ENCODE measurements around the gene ZDHHC18. TPM values are rescaled to one million over a fixed set of nuclear protein-coding genes. Genes with fewer than 3 reads are reported as not detected.

ZDHHC18 gene
- total RNA-seq, 2 experiments from 2014 or later, result 18.2 to 19.5 TPM

DNA sequence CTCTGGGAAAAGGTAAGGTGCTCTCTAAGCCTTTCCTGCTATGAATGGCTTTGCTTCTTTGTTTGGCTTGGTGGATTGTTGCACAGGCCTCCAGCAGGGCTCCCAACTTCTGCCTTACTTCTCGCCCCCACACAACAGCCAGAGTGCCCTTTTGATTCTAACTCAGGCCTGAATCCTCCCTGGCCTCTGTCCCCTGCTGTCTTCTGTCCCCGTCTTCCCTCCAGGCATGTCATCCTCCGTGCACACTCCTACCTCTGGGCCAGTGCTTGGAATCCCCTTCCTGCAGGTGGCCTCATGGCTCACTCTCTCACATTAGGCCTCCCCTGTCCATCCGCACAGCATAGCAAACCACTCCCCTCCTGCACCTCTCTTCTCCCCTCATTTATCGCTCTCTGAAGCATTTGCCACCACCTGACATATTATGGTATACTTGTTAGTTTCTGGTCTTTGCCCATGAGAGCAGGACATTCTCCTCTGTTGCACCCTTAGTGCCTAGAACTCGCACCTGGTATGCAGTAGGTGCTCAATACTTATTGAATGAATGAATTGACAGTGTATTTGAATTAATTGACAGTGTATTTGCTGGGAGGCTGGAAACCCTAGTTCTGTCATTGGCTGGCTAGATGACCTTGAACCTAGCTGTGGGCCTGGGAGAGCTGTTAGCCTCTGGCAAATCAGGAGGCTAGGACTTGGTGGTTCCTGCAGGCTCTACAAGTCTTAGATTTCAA is 2.9 kb downstream of the ZDHHC18 start:
- ChIA-PET CTCF (ENCODE audit: unreplicated experiment) (no interaction called here), POLR2A (interaction anchor here (1.2 kb wide), 1 partner anchor 36 kb away, joined by 5 read pairs; no protein-coding TSS in a partner anchor)
- peaks cover 56% of the 10 kb centered on the region for H3K4me1 ChIP-seq (ENCODE audit: insufficient read depth, low read length, poor library complexity, severe bottlenecking)

DNA sequence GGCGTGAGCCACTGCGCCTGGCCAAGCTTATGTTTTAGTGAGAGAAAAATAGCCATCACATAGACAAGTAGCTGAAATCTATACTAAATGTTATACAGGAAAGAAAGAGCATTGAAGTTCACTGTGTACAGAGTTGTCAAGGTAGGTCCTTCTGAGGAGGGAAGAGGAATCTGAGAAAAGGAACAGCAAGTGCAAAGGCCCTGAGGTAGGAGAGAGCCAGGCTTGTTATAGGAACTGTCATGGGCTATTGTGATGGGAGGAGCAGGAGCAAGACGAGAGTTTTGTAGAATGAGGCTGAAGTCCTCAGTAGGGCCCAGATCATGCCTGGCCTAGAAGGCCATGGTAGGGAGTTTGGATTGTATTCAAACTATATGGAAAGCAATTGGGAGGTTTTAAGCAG is 4.6 kb downstream of the ZDHHC18 start:
- DNase-seq (ENCODE audit: low spot score), result no peak
- H3K79me2 ChIP-seq (ENCODE audit: insufficient read depth, low read depth, low read length), result peaks cover 6% of the 10 kb centered on the region; the same call in 1 of the 2 replicates
- H3K9me3 ChIP-seq (ENCODE audit: low read length), result no peaks in the 10 kb centered on the region
- peaks cover 41% of the 10 kb centered on the region for H3K4me1 ChIP-seq (ENCODE audit: insufficient read depth, low read length, poor library complexity, severe bottlenecking)
- H2AFZ ChIP-seq (ENCODE audit: low read length), result no peak overlapping the region
- intact Hi-C loops (cut with micrococcal nuclease; ENCODE audit: unreplicated experiment), result no loop called here
- H3K9me2 ChIP-seq (ENCODE audit: insufficient read depth, low read length), result no peaks in the 10 kb centered on the region
- H3K27ac ChIP-seq (ENCODE audit: low read depth, low read length, poor library complexity, severe bottlenecking), result no peak overlapping the region
- H3K36me3 ChIP-seq (ENCODE audit: insufficient read depth, low read length), result peaks cover 37% of the 10 kb centered on the region; the same call in 1 of the 2 replicates
- no peaks in the 10 kb centered on the region for H4K20me1 ChIP-seq (ENCODE audit: insufficient read depth, low read length)
- POLR2A ChIA-PET, result interaction anchor here (0.5 to 1.5 kb wide), 2 partner anchors 30 to 331 kb away, joined by 3 to 4 read pairs; no protein-coding TSS in a partner anchor
- no TSS peak for BruUV-seq (replicated peaks)
- CTCF ChIA-PET (ENCODE audit: unreplicated experiment), result interaction anchor here (1.0 kb wide), 1 partner anchor 292 kb away, joined by 3 read pairs; no protein-coding TSS in a partner anchor
- H3K4me3 ChIP-seq (ENCODE audit: low read depth, low read length, poor library complexity, severe bottlenecking), result no peak overlapping the region
- no peak for TF ChIP-seq EZH2phosphoT487 (IDR thresholded peaks at IDR 0.05; ENCODE audit: borderline replicate concordance, low read depth, low read length)
- no peak for TF ChIP-seq CTCF (conservative IDR thresholded peaks at IDR 0.05; ENCODE audit: low read length)
- H3K4me2 ChIP-seq (ENCODE audit: low read length), result no peak overlapping the region

More for the DNA sequence above, 2.9 kb downstream of the ZDHHC18 start:
- Histone ChIP-seq H3K4me2 (ENCODE audit: low read length) (peak overlapping the region; percentile 79), H3K27ac (ENCODE audit: low read depth, low read length, poor library complexity, severe bottlenecking) (peak overlapping the region; percentile 37), H2AFZ (ENCODE audit: low read length) (no peak overlapping the region), H3K36me3 (ENCODE audit: insufficient read depth, low read length) (peaks cover 21% of the 10 kb centered on the region; the same call in 1 of the 2 replicates), H3K9me2 (ENCODE audit: insufficient read depth, low read length) (no peaks in the 10 kb centered on the region), H3K4me3 (ENCODE audit: low read depth, low read length, poor library complexity, severe bottlenecking) (peak overlapping the region; percentile 40), H4K20me1 (ENCODE audit: insufficient read depth, low read length) (no peaks in the 10 kb centered on the region), H3K79me2 (ENCODE audit: insufficient read depth, low read depth, low read length) (peaks cover 6% of the 10 kb centered on the region; the same call in 1 of the 2 replicates), H3K9me3 (ENCODE audit: low read length) (no peaks in the 10 kb centered on the region)
- no TSS peak for BruUV-seq (replicated peaks)
- TF ChIP-seq EZH2phosphoT487 (IDR thresholded peaks at IDR 0.05; ENCODE audit: borderline replicate concordance, low read depth, low read length) (no peak), CTCF (conservative IDR thresholded peaks at IDR 0.05; ENCODE audit: low read length) (no peak)
- intact Hi-C loops (cut with micrococcal nuclease; ENCODE audit: unreplicated experiment), result no loop called here
- no peak for DNase-seq (ENCODE audit: low spot score)

Measured in OCI-LY7 (cell line).